Measurements from ENCODE around the gene MATN4.

The MATN4 gene

GRCh38 chr20:45258259-45258658, 49.8 kb downstream of the MATN4 start:
- H3K4me1 Mint-ChIP-seq = no peaks in the 10 kb centered on the region
- H3K27ac Mint-ChIP-seq = no peak overlapping the region
- no peaks in the 10 kb centered on the region for H3K9me3 Mint-ChIP-seq
- peaks cover 9% of the 10 kb centered on the region for H3K27me3 Mint-ChIP-seq
- no peaks in the 10 kb centered on the region for H3K36me3 Mint-ChIP-seq
- no peak overlapping the region for H3K4me3 Mint-ChIP-seq

GRCh38 chr20:45257711-45258110, 50.4 kb downstream of the MATN4 start:
- no peak overlapping the region for H3K4me3 Mint-ChIP-seq
- H3K27ac Mint-ChIP-seq = peak overlapping the region; percentile 66
- no peaks in the 10 kb centered on the region for H3K4me1 Mint-ChIP-seq
- H3K9me3 Mint-ChIP-seq = no peaks in the 10 kb centered on the region
- no peaks in the 10 kb centered on the region for H3K36me3 Mint-ChIP-seq
- H3K27me3 Mint-ChIP-seq = peaks cover 10% of the 10 kb centered on the region

GRCh38 chr20:45257161-45257560, 50.9 kb downstream of the MATN4 start:
- peaks cover 11% of the 10 kb centered on the region for H3K27me3 Mint-ChIP-seq
- H3K36me3 Mint-ChIP-seq = no peaks in the 10 kb centered on the region
- no peak overlapping the region for H3K4me3 Mint-ChIP-seq
- H3K9me3 Mint-ChIP-seq = no peaks in the 10 kb centered on the region
- H3K27ac Mint-ChIP-seq = no peak overlapping the region
- no peaks in the 10 kb centered on the region for H3K4me1 Mint-ChIP-seq

GRCh38 chr20:45254383-45255262, 53.5 kb downstream of the MATN4 start, which contains the start of gene SLPI:
SLPI (minus strand) TSS chr20:45254564; CDS start chr20:45254543, 21 bp downstream.
- no peak within 1 kb of the TSS for H3K4me3 Mint-ChIP-seq

GRCh38 chr20:45253261-45253660, 54.8 kb downstream of the MATN4 start:
- H3K4me3 Mint-ChIP-seq = no peak overlapping the region
- H3K9me3 Mint-ChIP-seq = no peaks in the 10 kb centered on the region
- H3K27me3 Mint-ChIP-seq = peaks cover 19% of the 10 kb centered on the region
- H3K4me1 Mint-ChIP-seq = no peaks in the 10 kb centered on the region
- no peaks in the 10 kb centered on the region for H3K36me3 Mint-ChIP-seq
- H3K27ac Mint-ChIP-seq = no peak overlapping the region

More at GRCh38 chr20:45254383-45255262, 53.5 kb downstream of the MATN4 start, which contains the start of gene SLPI:
- no peaks in the 10 kb centered on the region for H3K9me3 Mint-ChIP-seq
- no peaks in the 10 kb centered on the region for H3K4me1 Mint-ChIP-seq
- peaks cover 16% of the 10 kb centered on the region for H3K27me3 Mint-ChIP-seq
- H3K36me3 Mint-ChIP-seq = no peaks in the 10 kb centered on the region
- H3K27ac Mint-ChIP-seq = no peak within 1 kb of the TSS

GRCh38 chr20:45251884-45252560, 56.1 kb downstream of the MATN4 start:
- no peaks in the 10 kb centered on the region for H3K36me3 Mint-ChIP-seq
- no peaks in the 10 kb centered on the region for H3K4me1 Mint-ChIP-seq
- H3K9me3 Mint-ChIP-seq = no peaks in the 10 kb centered on the region
- H3K27ac Mint-ChIP-seq = no peak overlapping the region
- H3K4me3 Mint-ChIP-seq = no peak overlapping the region
- H3K27me3 Mint-ChIP-seq = peaks cover 26% of the 10 kb centered on the region

- Mint-ChIP-seq H3K36me3 (no peaks in the 10 kb centered on the region), H3K4me3 (no peak overlapping the region), H3K27ac (no peak overlapping the region), H3K27me3 (peaks cover 39% of the 10 kb centered on the region), H3K9me3 (no peaks in the 10 kb centered on the region), H3K4me1 (no peaks in the 10 kb centered on the region)
These were observed 59.5 kb downstream of the MATN4 start for GRCh38 chr20:45248609-45249008.

- no peak overlapping the region for H3K4me3 Mint-ChIP-seq
- no peak overlapping the region for H3K27ac Mint-ChIP-seq
- peaks cover 44% of the 10 kb centered on the region for H3K27me3 Mint-ChIP-seq
- H3K9me3 Mint-ChIP-seq = no peaks in the 10 kb centered on the region
- no peaks in the 10 kb centered on the region for H3K36me3 Mint-ChIP-seq
- H3K4me1 Mint-ChIP-seq = no peaks in the 10 kb centered on the region
These were observed 60.2 kb downstream of the MATN4 start for GRCh38 chr20:45247865-45248264.

GRCh38 chr20:45246109-45246508, 62.0 kb downstream of the MATN4 start:
- H3K27me3 Mint-ChIP-seq = peaks cover 43% of the 10 kb centered on the region
- no peaks in the 10 kb centered on the region for H3K9me3 Mint-ChIP-seq
- H3K27ac Mint-ChIP-seq = no peak overlapping the region
- no peaks in the 10 kb centered on the region for H3K4me1 Mint-ChIP-seq
- no peak overlapping the region for H3K4me3 Mint-ChIP-seq
- no peaks in the 10 kb centered on the region for H3K36me3 Mint-ChIP-seq
